H1 (cell line): ENCODE results near the gene ATF7IP2.

Experiments used
- ATF3 ChIP-seq: IDR thresholded peaks from 2 replicates; pipeline ENCODE4 v1.6.1; 2011; ENCODE audit warnings: low read depth, mild to moderate bottlenecking, low read length; ENCODE audit not compliant: insufficient read depth
- CHD2 ChIP-seq: IDR thresholded peaks from 2 replicates; pipeline ENCODE4 v1.6.1; 2012; ENCODE audit warnings: low read length, improper control_type of control experiment
- CTCF ChIP-seq, 3 experiments: IDR thresholded peaks; 1 replicate in 2 of 3; 2 replicates in 1 of 3; pipeline versions ENCODE4 v1.5.1 to v1.6.1; 2011; ENCODE audit warnings: low read length in 3 of 3, mild to moderate bottlenecking in 3 of 3, inconsistent platforms in 2 of 3, low read depth in 1 of 3, moderate library complexity in 1 of 3; ENCODE audit not compliant: insufficient read depth in 1 of 3; ENCODE audit errors: control extremely low read depth in 1 of 3
- EGR1 ChIP-seq: IDR thresholded peaks from 2 replicates; pipeline ENCODE4 v1.6.1; 2011; ENCODE audit warnings: low read depth, low read length, borderline replicate concordance
- EP300 ChIP-seq, 2 experiments: IDR thresholded peaks; 1 replicate in 1 of 2; 2 replicates in 1 of 2; pipeline ENCODE4 v1.6.1; 2011 to 2012; ENCODE audit warnings: low read depth in 2 of 2, low read length in 2 of 2, mild to moderate bottlenecking in 2 of 2, borderline replicate concordance in 1 of 2, inconsistent platforms in 1 of 2, moderate library complexity in 1 of 2
- GABPA ChIP-seq: IDR thresholded peaks from 2 replicates; pipeline ENCODE4 v1.6.1; 2011; ENCODE audit warnings: mild to moderate bottlenecking, low read length, moderate library complexity, borderline replicate concordance; ENCODE audit not compliant: insufficient read depth
- RXRA ChIP-seq: IDR thresholded peaks from 2 replicates; pipeline ENCODE4 v1.6.1; 2011; ENCODE audit warnings: low read depth, mild to moderate bottlenecking, low read length, moderate library complexity; ENCODE audit not compliant: insufficient read depth
- SAP30 ChIP-seq: fragments of 300-600 bp; sonication (generic); IDR thresholded peaks from 2 replicates; pipeline ENCODE4 v1.7.1; 2012; ENCODE audit warnings: low read length, moderate library complexity, mild to moderate bottlenecking, inconsistent platforms; ENCODE audit not compliant: insufficient read depth, insufficient replicate concordance
- SP2 ChIP-seq: IDR thresholded peaks from 2 replicates; pipeline ENCODE4 v1.6.1; 2012; ENCODE audit warnings: mild to moderate bottlenecking, low read length, inconsistent platforms
- TCF12 ChIP-seq: IDR thresholded peaks from 2 replicates; pipeline ENCODE4 v1.6.1; 2011; ENCODE audit warnings: low read depth, mild to moderate bottlenecking, low read length
- TEAD4 ChIP-seq: IDR thresholded peaks from 2 replicates; pipeline ENCODE4 v1.6.1; 2012; ENCODE audit warnings: low read depth, low read length, inconsistent platforms, mixed read lengths
- USF2 ChIP-seq: IDR thresholded peaks from 2 replicates; pipeline ENCODE4 v1.6.1; 2011; ENCODE audit warnings: low read length, improper control_type of control experiment
- YY1 ChIP-seq: IDR thresholded peaks from 2 replicates; pipeline ENCODE4 v1.6.1; 2011; ENCODE audit warnings: low read depth, mild to moderate bottlenecking, low read length
- ZNF274 ChIP-seq: IDR thresholded peaks from 2 replicates; pipeline ENCODE4 v1.7.0; 2012; ENCODE audit warnings: low read length, borderline replicate concordance; ENCODE audit errors: extremely low read depth

GRCh38 chr16:10490141-10490540 is 104.3 kb downstream of the ATF7IP2 start:
- TF ChIP-seq CTCF (IDR thresholded peaks at IDR 0.05; ENCODE audit: control extremely low read depth in 1 of 3, insufficient read depth in 1 of 3, low read depth in 1 of 3, low read length in 3 of 3), result no peak
- TF ChIP-seq SAP30, result no peak
- no peak for TF ChIP-seq CHD2
- no peak for TF ChIP-seq ZNF274
- TF ChIP-seq RXRA, result no peak
- no peak for TF ChIP-seq ATF3
- TF ChIP-seq SP2, result no peak
- TF ChIP-seq USF2, result no peak
- TF ChIP-seq EGR1, result no peak
- no peak for TF ChIP-seq TCF12
- TF ChIP-seq YY1, result no peak
- no peak for TF ChIP-seq EP300 (IDR thresholded peaks at IDR 0.05; ENCODE audit: borderline replicate concordance in 1 of 2, low read depth in 2 of 2, low read length in 2 of 2)
- no peak for TF ChIP-seq GABPA
- no peak for TF ChIP-seq TEAD4
